Cardiac muscle cell (in vitro differentiated cells and primary cell): Measurements from ENCODE around the gene PIEZO1. TPM values are rescaled to one million over a fixed set of nuclear protein-coding genes. Genes with fewer than 3 reads are reported as not detected.

Experiments used
- DNase-seq, 2 donors: peaks; one replicate each; pipeline versions ENCODE4 v3.0.0 to v3.0.0-alpha.2; 2010 to 2017; ENCODE audit warnings: low read depth in 1 of 2, low spot score in 1 of 2
- H3K27ac ChIP-seq: fragments of 200-600 bp; sonication (generic); 2 replicates; pipeline ENCODE4 v1.5.1; 2016
- H3K27me3 ChIP-seq: fragments of 200-600 bp; sonication (generic); 2 replicates; pipeline ENCODE4 v1.6.0; 2016; ENCODE audit warnings: control low read depth
- H3K36me3 ChIP-seq: fragments of 200-600 bp; sonication (generic); 2 replicates; pipeline ENCODE4 v1.5.1; 2016; ENCODE audit warnings: control low read depth
- H3K4me1 ChIP-seq: fragments of 200-600 bp; sonication (generic); 2 replicates; pipeline ENCODE4 v1.8.1; 2017; ENCODE audit warnings: low read depth, mild to moderate bottlenecking, mixed run types
- H3K4me3 ChIP-seq: fragments of 200-600 bp; sonication (generic); 2 replicates; pipeline ENCODE4 v1.5.1; 2016; ENCODE audit warnings: mild to moderate bottlenecking
- H3K9me3 ChIP-seq: fragments of 200-600 bp; sonication (generic); 2 replicates; pipeline ENCODE4 v1.5.1; 2017; ENCODE audit warnings: low read depth, mild to moderate bottlenecking, control low read depth
- polyA plus RNA-seq: library from polyadenylated mRNA; unstranded; fragments of >200 nt; fragmentation: Nextera tagmentation; extraction: Ambion mirVana; gene quantifications from 2 replicates; pipeline ENCODE4 v1.2.1, GENCODE V29; 2016
- total RNA-seq: library from RNA; depleted of rRNA; stranded (reverse); fragments of >200 nt; gene quantifications from 2 replicates; pipeline ENCODE4 v1.2.3, GENCODE V29; 2016
- TF ChIP-seq, protein P1 (sequence below): IDR thresholded peaks from 2 replicates; pipeline ENCODE4 v1.5.1; 2012; ENCODE audit warnings: low read depth, mild to moderate bottlenecking, low read length

PIEZO1 gene
- total and polyA plus RNA-seq, 2 experiments from 2014 or later: 32.7 to 121 TPM

DNA sequence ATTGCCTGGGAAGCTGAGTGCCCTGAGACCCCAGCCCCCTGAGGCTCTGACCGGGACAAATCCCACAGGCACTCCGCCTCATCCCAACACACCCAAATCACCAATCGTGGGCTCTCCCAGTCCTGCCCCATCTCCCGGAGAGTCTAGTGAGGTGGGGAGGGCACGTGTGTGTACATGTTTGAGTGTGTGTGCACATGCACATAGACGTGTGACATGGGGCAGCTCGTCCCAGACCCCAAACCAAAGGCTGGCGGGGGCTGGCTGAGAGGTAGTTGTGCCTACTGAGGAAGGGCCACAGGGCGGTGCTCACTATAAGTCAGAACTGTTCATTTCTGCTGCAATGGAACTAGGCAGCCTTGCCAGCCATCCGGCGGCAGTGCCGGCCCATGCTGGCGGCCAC lies 107.3 kb downstream of the PIEZO1 start:
- Histone ChIP-seq H3K27me3 (no peaks in the 10 kb centered on the region), H3K9me3 (no peaks in the 10 kb centered on the region), H3K4me3 (no peak overlapping the region), H3K27ac (no peak overlapping the region), H3K36me3 (no peaks in the 10 kb centered on the region), H3K4me1 (peaks cover 14% of the 10 kb centered on the region)
- TF ChIP-seq, protein P1, sequence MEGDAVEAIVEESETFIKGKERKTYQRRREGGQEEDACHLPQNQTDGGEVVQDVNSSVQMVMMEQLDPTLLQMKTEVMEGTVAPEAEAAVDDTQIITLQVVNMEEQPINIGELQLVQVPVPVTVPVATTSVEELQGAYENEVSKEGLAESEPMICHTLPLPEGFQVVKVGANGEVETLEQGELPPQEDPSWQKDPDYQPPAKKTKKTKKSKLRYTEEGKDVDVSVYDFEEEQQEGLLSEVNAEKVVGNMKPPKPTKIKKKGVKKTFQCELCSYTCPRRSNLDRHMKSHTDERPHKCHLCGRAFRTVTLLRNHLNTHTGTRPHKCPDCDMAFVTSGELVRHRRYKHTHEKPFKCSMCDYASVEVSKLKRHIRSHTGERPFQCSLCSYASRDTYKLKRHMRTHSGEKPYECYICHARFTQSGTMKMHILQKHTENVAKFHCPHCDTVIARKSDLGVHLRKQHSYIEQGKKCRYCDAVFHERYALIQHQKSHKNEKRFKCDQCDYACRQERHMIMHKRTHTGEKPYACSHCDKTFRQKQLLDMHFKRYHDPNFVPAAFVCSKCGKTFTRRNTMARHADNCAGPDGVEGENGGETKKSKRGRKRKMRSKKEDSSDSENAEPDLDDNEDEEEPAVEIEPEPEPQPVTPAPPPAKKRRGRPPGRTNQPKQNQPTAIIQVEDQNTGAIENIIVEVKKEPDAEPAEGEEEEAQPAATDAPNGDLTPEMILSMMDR: no peak
- no peak for DNase-seq

DNA sequence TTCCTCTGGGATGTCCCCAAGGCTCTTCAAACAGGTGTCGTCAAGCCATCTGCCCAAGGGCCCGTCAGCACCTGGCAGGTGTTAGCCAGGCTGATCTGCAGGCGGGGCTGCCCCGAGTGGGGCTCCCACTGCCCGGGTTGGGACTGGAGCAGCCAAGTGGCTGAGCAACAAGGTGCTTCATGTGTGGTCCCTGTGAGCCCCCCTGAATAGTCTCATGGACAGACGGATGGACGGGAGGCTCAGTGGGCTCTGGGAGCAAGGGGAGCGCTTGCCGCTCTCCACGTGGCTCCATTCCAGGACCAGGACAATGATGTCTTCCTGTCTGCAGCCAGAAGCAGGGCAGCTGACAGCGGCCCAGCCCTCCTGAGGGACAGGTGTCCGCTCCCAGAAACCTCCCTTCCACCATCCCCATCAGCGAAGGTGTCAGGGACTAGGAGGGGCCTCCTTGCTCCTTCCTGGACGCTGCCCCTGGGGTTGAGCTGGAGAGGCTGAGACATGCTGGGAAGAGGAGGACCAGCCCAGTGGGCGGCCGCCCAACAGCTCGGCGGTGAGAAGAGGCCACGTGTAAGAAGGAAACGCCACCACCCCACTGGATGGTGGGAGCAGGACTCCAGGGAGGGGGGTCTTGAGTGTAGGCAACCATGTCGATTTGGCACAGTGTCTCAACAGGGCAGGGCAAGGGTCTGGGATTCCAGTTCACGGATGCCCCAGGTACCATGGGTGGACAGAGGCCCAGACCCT lies 108.3 kb downstream of the PIEZO1 start:
- no peaks in the 10 kb centered on the region for H3K9me3 ChIP-seq
- no peak overlapping the region for H3K27ac ChIP-seq
- DNase-seq: no peak
- TF ChIP-seq, protein P1: no peak
- no peak overlapping the region for H3K4me3 ChIP-seq
- no peaks in the 10 kb centered on the region for H3K36me3 ChIP-seq
- peaks cover 14% of the 10 kb centered on the region for H3K4me1 ChIP-seq
- no peaks in the 10 kb centered on the region for H3K27me3 ChIP-seq

- Histone ChIP-seq H3K27me3 (no peaks in the 10 kb centered on the region), H3K27ac (peak overlapping the region; percentile 67), H3K36me3 (no peaks in the 10 kb centered on the region), H3K4me3 (no peak overlapping the region), H3K4me1 (peaks cover 14% of the 10 kb centered on the region), H3K9me3 (no peaks in the 10 kb centered on the region)
- DNase-seq: peak in 1 of 2 donors; percentile 44
- TF ChIP-seq, protein P1: no peak
These were observed 111.2 kb downstream of the PIEZO1 start for GRCh38 chr16:88673716-88674379.

DNA sequence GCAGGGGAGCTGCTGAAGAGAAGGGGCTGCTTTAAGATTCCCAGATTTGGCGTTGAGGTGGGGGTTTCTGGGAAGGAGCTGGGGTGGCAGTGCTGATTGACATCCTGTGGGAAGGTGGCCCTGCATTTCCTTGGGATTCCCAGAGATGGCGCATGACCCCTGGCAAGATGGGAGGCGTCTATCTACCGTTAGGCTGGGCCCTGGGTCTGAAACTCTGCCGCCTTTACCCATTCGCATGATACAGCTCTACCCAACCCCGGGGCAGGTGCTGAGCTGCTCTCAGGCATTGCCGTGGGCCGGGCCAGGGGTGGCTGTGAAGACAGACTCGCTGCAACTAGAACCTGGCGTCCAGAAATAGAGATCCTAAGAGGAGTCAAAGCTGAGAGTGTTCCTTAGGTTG lies 112.2 kb downstream of the PIEZO1 start:
- Histone ChIP-seq H3K4me3 (no peak overlapping the region), H3K27ac (no peak overlapping the region), H3K27me3 (no peaks in the 10 kb centered on the region), H3K9me3 (no peaks in the 10 kb centered on the region), H3K36me3 (no peaks in the 10 kb centered on the region), H3K4me1 (peaks cover 14% of the 10 kb centered on the region)
- TF ChIP-seq, protein P1: peak; percentile 34
- peak in 1 of 2 donors; percentile 48 for DNase-seq

GRCh38 chr16:88671806-88672205 lies 113.2 kb downstream of the PIEZO1 start:
- Histone ChIP-seq H3K27me3 (no peaks in the 10 kb centered on the region), H3K4me3 (no peak overlapping the region), H3K36me3 (no peaks in the 10 kb centered on the region), H3K4me1 (peaks cover 14% of the 10 kb centered on the region), H3K9me3 (no peaks in the 10 kb centered on the region), H3K27ac (no peak overlapping the region)
- TF ChIP-seq, protein P1: no peak
- DNase-seq: no peak
